AG08396 (cell line): ENCODE data around the gene KIF18B.

Experiments
- DNase-seq: peaks from one replicate; pipeline ENCODE4 v3.0.0; 2012; ENCODE audit warnings: low spot score, mixed read lengths

KIF18B gene

DNA sequence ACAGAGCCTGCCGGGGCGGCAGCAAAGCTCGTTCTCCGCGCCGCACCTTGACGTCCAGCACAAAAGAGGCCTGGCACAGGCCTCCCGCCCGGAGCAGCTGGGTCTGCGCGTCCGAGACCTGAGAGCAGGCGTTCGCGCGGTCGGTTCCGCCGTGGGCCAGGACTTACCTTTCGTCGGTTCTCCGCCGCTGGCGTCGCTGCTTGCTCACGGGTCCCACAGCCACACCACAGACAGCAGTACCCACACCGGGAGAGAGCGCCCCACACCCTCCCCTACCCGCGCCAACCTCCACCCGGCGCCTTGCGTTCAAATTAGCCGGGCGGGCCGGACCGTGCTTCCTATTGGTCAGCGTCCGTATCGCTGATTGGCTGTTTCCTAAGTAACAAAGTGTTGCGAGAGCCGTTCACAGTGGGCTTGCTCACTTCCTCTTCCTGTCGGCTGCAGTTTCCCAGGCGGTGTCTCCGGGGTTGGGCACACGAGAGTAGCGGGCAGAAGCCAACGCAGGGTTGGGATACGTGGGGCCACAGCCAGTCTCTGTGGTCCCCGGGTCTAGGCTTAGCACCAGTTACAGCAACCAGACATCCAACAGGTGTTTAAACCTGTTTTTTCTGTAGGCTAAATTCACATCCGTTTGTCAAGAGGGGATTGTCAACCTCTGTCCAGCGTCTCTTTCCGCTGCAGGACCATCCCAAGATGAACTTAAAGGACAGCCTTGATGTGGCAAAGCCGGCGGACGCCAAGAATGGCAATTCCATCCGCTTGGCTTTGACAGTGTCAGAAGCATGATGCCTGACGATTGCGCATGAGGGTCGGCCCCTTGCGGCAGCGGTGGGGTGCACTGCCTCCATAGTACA lies at the start of gene KIF18B:
Gene KIF18B (minus strand): TSS at position 313 of the 854 bp plus-strand sequence. CDS start 11,429 bp downstream, outside the sequence.
- peak; percentile 99 for DNase-seq

DNA sequence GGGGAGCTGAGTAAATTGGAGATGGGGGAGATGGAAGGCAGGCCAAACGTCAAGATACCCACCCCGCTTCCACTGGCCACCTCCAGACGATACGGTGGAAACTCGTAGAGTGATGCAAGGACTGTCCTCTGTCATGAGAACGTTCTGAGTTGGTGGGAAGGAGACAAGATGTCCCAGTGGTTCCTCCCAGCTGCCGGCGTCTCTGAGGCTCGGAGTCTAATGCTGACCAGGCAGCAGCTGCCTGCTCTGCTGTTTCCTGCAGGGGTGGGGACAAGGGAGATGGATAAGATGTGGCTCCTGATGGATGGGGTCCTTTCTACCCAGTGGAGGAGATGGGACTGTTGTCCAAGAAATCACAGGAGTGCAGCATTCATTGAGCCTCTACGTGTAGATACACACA lies 48.7 kb upstream of the KIF18B start:
- no peak for DNase-seq

DNA sequence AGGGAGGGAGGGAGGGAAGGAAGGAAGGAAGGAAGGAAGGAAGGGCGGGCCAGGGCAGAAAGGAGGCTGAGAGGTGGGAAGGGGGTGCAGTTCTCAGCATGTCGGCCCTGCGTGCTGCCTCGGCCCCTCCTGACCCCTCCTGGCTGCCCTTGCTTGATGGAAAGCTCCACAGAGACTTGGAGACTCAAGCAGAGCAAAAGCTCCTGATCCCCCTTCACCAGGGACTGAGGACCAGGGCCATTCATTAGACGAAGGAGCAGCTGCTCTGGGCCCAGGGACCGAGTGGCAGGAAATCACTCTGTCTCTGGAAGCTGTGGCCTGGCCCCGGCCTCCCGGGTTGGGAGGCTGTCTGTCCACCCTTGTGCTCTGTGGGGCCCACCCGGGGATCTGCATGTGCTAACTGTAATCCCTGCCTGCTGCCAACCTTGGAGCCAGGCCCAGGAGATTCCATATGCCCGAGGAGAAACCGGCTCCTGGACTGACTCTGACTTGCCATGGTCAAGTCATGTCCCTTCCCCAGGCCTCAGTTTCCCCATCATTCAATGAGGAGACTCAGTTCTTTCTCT lies 47.9 kb upstream of the KIF18B start:
- no peak for DNase-seq

DNA sequence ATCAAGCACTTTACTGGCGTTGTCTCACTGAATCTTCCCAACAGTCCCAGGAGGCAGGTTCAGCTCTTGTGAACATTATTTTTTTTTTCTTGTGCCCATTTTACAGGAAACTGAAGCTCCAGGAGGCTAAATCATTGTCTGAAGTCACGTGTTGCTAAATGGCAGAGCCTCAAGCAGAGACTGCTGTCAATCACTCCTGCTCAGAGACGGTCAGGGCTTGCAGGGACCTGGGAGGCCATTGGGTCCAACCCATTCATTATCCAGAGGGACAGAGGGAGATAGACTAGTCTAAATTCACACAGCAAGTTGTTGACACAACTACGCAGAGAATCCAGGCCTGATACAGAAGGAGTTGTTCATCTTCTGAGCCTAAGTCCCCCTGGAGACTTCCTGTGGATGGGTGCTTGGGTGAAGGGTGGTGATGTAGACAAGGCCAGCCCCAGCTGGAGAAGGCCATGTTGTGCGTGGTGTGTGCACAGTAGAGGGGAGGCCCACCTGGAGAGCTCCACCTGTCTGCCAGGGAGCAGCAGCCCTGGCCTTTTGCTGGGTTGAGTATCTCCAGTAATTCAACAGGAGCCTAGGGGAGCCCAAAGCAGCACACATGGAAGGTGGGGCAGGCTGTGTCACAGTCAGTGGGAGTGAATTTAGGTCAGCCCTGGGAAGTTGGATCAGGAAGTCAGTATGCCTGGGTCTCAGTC lies 44.8 kb upstream of the KIF18B start:
- no peak for DNase-seq

DNA sequence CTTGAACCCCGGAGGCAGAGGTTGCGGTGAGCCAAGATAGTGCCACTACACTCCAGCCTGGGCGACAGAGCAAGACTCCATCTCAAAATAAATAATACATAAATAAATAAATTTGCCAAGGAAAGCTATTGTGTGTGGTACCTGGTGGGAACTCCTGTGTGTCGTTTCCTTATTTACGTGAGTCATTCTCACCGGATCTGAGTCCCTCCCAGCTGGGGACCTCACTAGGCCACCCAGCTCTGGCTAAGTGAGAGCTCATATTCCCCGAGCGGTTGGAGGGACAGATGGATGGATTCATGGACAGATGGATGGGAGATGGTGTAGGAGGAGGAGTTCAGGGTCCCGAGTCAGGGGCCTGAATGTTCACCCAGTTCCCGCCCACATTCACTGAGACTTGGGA lies 43.4 kb upstream of the KIF18B start:
- DNase-seq: no peak

DNA sequence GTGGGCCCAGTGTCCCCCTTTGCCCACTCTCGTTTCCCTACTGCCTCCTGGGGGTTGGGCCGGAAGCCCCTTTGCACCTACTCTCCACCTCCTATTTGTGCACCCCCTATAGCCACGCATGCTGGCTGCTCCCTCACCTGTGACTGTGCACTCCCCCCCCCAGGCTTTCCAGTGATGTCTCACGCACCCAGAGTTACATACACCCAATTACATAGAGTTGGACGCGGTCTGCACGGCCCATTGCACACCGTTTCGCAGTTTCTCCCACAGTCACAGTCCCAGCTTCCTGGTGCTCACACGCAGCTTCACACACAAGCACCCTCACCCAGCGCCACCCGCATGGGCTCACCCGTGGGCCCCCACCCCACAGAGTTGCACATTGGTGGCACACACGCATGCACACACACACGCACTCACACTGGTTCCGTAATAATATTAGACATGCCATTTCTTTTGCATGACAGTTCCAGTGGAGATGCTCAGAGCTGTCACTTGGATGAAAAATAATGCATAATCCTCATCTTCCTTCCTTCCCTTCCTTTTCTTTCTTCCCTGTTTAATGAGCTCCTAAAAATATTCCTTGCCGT lies 42.1 kb upstream of the KIF18B start:
- DNase-seq: no peak

DNA sequence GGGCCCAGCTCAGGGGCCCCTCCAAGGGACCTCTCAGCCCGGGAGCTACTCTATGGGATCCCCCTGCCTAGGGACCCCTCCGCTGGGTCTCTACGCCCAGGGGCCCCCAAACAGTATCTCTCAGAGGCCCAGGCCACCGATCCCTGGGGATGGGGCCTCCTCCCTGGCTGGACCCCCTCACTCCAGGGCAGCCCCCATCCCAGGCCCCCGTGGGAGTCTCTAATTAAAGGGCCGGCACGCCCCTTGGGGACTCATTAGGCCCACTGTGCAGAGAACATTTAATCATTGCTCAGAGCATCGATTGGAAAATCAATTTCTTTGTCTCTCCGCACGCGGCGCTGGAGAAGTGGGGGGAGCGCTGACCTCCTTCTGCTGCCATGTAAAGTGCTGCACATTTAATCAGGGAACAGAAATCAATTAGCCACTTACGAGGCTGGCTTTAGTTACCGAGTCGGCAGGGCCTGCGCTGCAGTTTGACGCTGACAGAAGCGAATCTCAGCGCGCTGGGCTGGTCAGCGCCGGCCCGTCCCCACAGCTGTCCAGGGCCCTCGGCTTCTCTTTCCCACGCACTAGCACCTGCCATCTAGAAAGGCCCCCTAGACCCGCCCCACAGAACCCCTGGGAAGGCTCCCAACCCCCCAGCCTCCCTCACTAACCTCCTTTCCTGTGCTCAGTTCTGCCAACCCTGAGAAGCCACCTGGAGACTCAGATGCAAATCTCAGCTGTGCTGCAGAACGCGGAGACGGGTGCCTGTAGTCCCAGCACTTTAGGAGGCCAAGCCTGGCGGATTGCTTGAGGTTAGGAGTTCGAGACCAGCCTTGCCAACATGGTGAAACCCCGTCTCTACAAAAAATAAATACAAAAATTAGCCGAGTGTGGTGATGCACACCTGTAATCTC lies 40.7 kb upstream of the KIF18B start:
- DNase-seq: no peak

DNA sequence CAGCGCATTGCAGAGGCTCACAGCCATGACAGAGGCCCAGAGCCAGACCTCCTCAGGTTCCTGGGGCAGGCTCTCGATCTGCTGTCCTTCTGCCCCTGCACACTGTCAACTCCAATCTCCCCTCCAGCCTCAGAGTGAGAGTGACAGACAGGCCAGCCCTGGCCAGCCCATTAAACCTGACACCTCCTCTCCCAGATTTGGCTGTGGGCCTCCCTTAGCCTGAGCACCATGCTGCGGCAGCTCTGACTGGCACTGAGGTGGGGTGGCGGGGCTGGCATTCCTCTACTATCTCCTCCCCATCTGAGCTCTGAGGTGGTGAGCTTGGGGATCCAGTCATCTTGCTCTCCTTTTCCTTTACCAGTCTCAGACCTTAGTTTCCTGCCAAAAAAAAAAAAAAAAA lies 36.0 kb upstream of the KIF18B start:
- DNase-seq: no peak

DNA sequence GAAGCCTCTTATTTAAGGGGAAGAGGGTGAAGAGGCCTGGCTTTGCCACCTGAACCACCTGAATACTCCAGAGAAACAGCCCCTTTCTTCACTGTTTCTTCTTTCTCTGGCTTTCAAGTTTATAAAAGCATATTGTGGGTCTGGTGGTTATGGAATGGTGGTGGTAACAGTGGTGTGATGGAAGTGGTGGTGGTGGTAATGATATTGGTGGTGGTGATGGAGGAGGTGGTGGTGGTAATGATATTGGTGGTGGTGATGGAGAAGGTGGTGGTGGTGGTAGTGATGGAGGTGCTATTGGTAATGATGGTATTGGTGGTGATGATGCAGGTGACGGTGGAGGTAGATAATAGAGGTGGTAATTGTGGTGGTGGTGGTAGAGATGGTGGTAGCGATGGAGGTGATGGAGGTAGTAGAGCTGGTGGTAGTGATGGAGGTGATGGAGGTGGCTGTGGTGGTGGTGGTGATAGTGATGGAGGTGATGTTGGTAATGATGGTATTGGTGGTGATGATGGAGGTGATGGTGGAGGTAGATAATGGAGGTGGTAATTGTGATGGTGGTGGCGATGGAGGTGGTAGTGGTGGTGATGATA lies 34.6 kb upstream of the KIF18B start:
- no peak for DNase-seq

DNA sequence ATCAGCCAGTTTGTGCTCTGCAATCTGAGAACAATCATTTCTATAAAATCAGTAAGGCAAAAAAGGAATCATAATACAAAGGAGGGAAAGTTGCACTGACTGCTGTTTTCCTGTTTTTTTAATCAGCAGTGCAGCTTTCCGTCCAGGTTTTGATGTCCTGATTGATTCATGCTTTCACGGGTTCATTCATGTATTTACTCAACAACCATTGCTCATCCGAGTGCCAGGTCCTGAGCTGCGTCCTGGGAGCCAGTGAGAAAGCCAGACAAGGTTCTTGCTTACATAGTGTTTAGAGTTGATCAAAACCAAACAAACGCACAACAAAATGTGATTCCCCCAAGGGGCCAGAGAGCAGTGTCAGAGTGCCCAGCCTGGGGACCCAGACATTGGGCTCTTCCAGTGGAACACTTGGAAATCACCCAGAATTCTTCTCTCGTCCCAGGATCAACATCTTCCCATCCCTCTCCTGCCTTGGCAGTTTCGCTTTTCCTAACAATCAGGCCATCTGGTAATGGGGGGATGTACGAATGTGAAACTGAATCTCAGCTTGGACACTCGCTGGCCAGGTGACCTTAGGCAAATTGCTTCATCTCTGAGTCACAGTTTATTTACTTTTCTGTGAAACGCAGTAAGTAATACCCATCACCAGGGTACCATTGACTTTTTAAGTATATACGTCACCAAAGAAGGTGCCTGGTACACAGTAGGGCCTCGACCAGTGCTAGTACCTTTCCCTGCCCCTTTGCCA lies 33.8 kb upstream of the KIF18B start:
- DNase-seq: peak; percentile 58

DNA sequence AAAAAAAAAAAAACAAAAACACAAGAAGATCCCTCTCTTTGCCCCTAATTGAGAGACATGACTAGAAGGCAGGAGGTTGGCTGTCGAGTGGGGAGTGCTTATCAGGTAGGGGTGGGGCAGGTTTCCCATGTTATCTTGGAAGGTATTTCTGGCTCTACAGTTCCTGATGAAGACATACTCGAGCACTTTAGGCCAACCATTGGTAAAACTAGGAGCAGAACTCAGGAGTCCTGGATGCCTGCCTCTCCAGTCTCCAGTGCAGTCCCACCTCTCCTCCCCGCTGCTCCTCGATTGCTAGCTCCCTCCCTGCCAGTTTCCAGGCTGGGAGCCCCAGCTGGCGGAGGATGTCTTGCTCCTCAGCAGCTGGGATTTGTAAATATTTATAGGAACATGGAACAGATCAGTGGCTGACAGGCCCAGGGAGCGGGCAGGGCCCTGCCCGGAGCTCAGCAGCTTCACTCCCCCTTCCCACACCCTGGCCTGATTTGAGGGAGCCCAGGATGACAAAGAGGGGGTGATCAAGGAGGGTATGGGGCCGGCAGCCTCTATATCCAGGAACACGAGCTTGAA lies 31.9 kb upstream of the KIF18B start:
- peak; percentile 81 for DNase-seq

DNA sequence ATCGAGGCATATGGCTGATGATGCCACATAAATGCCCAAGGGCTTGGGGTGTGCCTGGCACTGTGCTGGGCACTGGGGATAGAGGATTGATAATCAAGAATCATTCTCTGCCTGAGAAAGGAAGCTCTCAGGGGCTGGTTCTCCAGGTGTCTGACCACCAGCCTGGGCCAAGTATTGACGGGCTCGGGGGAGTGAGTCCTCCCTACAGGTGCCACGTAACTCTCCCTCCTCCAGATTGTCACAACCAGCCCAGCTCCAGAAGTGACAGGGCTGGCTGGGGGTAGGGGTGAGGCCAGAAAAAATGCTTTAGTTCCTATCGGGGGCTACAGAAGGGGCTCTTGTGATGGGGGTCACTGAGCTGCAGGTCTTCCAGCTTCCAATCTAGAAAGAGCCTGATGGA lies 31.2 kb upstream of the KIF18B start:
- DNase-seq: no peak

DNA sequence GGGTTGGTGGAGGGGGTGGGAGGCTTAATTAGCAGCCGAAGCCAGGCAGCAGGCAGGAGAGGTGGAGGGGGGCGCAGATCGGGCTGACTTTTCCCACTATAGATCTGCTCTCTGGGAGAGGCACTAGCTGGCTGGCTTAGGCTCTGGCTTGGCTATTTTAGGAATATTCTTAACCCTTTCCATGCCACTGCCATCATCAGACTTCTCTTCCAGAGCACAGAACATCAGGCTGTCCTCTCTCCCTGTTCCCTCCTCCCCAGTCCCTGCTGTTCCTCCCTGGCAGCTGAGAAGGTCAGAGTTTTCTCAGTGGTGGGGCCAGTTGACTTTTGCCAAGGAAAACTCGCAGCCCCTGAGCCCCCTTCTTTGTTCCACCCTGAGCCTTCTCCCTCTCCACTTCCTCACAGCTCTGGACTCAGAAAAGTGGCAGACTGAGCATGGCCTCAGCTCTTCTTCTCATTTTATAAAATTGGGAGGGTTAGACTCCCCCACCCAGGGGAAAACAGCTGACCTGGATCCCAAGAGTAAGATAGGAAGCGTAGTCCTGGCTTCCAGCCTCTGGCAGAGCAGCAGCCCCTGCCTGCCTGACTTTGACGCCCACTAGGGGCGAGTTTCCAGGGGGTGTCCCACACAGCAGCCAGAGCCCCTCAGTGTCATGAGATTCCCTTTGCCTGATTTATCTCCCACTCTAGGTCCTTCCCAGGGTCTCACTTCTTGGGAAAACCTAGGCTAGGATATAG lies 30.4 kb upstream of the KIF18B start:
- DNase-seq: no peak

DNA sequence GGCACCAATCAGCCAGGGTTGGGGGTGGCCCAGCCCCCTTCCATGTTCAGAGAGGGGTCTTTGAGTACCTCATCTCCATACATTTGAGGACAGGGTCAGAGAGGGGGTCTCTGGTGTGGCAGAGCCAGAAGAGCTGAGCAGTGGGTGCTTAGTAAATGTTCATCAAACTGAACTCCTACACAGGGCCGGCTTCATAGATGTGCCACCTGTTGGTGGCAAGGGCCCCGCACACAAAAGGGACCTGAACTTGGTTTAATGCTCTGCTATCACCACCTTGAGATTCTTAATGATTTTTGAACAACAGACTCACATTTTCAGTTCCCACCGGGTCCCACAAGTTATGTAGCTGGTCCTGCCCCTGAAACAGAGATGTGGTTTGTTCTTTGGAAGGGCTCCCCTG lies 29.5 kb upstream of the KIF18B start:
- no peak for DNase-seq

DNA sequence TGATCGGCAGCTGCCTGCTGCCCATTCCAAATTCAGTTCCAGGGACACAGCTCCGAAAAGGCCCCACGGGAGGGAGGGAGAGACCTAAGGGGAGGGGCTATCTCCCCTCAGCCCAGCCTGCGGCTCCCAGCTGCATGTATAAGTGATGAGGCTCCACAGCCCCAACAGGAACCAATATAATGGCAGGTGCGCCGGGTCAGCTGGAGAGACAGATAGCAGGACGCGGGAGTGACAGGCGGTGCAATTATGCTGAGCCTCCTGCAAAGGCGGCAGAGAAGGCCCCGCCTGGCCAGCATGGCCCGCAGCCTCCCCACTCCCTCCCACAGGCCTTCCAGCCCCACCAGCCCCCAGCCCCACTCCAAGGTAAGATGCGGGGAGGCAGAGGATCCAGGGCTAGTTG lies 28.6 kb upstream of the KIF18B start:
- no peak for DNase-seq

DNA sequence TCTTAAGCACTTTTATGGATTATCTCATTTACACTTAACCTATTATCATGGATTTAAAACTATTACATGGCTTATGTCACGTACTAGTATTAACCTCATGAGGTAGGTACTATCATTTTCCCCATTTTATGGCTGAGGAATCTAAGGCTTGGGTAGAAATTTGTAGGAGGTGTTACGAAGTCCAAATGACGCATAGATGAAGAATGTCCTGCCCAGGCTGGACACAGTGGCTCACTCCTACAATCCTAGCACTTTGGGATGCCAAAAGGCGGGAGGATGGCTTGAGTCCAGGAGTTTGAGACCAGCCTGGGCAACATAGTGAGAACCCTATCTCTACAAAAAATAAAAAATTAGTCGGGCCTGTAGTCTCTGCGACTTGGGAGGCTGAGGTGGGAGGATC lies 25.4 kb upstream of the KIF18B start:
- no peak for DNase-seq

DNA sequence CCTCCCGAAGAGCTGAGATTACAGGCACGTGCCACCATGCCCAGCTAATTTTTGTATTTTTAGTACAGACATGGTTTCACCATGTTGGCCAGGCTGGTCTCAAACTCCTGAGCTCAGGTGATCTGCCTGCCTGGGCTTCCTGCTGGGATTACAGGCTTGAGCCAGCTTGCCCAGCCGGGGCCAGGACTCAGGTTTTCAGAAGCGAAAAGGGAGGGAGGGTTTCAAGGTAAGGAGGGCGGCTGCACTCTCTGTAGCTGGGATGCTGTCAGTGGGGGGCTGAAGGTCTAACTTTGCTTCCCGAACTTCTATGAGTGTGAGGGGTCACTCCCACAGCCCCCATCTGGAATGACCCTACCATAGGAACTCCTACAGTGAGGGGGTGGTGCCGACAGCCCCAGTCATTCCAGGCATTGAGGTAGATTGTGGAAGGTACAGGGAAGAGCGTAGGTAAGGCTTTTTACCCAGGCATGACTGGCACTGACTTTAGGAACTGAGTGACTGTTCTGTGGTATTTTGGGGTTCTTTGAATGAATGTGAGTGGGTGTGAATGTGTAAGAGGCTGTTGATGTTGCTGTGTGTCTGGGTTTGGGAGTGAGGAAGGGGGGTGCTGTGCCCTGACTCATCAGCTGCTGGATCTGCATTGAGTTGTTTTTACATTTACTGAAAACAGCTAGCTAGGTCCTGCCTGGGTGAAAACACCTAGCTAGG lies 24.4 kb upstream of the KIF18B start:
- DNase-seq: peak; percentile 74

DNA sequence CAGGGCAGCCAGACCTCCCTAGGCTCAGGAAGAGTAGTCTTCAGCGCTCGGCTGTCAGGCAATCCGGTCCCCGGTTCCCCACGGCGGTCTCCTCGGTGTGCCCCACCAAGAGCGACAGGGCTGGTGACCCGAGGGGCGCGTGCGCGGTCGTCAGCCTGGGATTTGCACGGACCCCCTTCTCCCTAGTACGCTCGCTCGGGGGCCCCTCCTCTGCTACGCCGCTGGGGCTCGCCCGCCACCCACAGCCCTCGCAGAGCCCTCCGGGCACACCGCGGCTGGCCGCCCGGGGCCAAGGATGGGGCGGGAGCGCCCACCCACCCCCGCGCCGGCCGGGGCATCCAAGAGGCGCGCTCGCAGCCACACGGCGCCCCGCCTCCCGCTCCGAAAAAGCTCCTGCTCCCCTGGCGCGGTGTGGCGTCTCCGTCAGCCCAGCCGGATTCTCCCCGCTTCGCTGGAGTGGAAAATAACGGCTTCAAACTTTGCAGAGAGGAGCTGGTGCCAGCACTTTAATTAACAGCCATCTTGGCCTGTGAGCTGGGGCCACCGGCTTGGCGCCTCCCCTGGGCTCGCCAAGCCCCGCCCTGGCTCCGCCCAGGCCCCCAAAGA lies 22.7 kb upstream of the KIF18B start:
- peak; percentile 56 for DNase-seq
